AG09309 (cell line): Measurements from ENCODE around the gene THRA.

ENCODE experiments used
- DNase-seq: peaks from one replicate; pipeline ENCODE4 v3.0.0-alpha.2; 2010; ENCODE audit warnings: low read depth
- H3K4me3 ChIP-seq: 2 replicates; pipeline ENCODE4 v1.5.1; 2011; ENCODE audit warnings: mild to moderate bottlenecking, low read depth, low read length, moderate library complexity; ENCODE audit not compliant: control insufficient read depth
- TF ChIP-seq, protein P1 (sequence below): IDR thresholded peaks from 2 replicates; pipeline ENCODE4 v1.5.1; 2011; ENCODE audit warnings: mild to moderate bottlenecking, low read depth, low read length, inconsistent platforms; ENCODE audit not compliant: insufficient read depth, control insufficient read depth; ENCODE audit errors: missing control alignments

Gene THRA

DNA sequence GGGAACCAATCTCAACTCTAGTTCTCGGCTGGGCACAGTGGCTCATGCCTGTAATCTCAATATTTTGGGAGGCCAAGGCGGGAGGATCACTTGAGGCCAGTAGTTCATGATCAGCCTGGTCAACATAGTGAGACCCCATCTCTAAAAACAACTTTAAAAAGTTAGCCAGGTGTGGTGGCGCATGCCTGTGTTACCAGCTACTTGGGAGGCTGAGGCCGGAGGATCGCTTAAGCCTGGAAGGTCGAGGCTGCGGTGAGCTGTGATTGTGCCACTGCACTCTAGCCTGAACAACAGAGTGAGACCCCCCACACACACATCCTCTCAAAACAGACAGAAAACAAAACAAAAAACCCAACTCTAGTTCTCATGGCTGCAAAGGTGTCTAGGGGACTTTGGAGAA is 4.9 kb downstream of the THRA start:
- no peak for DNase-seq
- TF ChIP-seq, protein P1, sequence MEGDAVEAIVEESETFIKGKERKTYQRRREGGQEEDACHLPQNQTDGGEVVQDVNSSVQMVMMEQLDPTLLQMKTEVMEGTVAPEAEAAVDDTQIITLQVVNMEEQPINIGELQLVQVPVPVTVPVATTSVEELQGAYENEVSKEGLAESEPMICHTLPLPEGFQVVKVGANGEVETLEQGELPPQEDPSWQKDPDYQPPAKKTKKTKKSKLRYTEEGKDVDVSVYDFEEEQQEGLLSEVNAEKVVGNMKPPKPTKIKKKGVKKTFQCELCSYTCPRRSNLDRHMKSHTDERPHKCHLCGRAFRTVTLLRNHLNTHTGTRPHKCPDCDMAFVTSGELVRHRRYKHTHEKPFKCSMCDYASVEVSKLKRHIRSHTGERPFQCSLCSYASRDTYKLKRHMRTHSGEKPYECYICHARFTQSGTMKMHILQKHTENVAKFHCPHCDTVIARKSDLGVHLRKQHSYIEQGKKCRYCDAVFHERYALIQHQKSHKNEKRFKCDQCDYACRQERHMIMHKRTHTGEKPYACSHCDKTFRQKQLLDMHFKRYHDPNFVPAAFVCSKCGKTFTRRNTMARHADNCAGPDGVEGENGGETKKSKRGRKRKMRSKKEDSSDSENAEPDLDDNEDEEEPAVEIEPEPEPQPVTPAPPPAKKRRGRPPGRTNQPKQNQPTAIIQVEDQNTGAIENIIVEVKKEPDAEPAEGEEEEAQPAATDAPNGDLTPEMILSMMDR: no peak
- H3K4me3 ChIP-seq: no peak overlapping the region

DNA sequence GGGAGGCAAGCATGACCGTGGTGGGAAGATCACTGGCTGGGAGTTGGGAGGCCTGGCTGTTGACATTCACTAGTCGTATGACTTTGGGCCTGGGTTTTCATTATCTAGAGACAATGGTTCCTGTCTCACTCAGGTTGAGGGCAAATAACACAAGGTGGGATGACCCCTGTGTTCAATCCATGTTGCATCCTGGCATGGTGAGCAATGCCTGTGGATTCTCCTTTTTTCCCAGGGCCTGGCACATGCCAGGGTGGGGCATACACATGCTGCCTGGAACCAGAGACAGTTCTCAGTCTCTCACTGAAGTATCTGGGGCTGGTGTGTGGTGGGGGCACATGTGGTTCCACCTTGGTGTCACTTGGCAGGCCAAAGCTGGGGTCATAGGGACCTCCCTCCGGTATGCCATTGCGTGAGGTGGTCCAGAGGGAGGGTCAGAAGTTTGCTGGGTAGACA is 5.4 kb downstream of the THRA start:
- DNase-seq: no peak
- TF ChIP-seq, protein P1: no peak
- no peak overlapping the region for H3K4me3 ChIP-seq

DNA sequence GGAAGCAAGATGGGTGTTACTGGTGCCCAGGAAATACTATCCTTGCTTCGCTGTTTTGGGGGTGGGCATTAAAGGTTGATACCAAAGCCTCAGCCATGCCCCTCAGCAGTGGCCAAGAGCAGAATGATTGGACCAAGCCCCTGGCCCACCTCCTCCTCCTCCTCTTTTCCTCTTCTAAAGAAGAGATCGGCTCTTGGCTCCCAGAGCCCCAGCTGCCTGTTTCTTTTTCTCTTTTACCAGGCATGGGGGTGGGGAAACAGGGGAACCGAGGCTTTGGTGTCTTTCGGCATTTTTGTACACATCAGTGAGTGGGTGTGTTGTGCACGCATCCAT is 5.8 kb downstream of the THRA start:
- no peak for DNase-seq
- H3K4me3 ChIP-seq: peak overlapping the region; percentile 35
- TF ChIP-seq, protein P1: no peak

GRCh38 chr17:40068917-40069750 is 6.4 kb downstream of the THRA start:
- TF ChIP-seq, protein P1: no peak
- peak; percentile 77 for DNase-seq
- H3K4me3 ChIP-seq: peak overlapping the region; percentile 35

DNA sequence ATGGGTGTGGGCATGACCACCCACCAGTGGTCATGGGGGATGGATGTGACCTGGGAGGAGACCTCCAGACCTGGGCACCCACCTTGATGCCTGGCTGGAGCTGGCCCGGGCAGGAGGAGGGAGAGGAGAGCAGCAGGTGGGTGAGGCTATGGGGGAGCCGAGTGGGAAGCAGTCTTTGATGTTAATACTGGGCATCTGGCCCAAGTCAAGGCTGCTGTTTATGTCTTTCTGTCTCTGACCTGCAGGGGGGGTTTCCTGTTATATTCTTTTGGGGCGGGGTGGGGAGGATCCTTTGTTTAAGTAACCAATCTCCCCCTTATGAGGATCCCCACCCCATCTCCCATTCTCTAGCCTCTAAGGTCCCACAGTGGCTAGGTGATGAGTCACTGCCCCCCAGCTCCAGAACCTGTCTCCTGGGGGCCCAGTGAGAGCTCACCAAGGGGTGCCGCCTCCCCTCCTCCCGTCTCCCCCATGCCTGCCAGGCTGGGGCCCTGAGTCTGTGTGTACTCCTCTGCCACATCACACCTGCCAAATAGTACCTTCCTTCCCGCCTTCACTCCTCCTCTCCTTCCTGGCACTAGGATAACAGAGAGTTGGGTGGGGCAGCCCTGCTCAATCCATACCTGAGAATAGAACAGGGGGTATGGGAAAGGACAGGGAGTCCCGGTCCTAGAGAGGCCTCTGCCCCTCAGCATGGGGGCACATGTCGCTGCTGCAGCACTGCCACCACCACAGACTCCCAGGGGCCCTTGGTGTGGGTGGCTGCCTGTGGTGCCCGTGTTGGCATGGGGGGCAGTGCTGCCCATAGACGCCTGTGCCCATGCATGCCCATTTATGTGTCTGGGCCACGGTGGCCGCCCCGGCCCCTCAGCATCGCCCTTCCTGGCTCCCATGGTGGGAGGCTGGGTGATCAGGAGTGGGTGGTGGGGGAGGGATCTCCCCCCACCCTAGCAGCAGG is 7.3 kb downstream of the THRA start:
- H3K4me3 ChIP-seq: no peak overlapping the region
- no peak for DNase-seq
- TF ChIP-seq, protein P1: peak; percentile 43

DNA sequence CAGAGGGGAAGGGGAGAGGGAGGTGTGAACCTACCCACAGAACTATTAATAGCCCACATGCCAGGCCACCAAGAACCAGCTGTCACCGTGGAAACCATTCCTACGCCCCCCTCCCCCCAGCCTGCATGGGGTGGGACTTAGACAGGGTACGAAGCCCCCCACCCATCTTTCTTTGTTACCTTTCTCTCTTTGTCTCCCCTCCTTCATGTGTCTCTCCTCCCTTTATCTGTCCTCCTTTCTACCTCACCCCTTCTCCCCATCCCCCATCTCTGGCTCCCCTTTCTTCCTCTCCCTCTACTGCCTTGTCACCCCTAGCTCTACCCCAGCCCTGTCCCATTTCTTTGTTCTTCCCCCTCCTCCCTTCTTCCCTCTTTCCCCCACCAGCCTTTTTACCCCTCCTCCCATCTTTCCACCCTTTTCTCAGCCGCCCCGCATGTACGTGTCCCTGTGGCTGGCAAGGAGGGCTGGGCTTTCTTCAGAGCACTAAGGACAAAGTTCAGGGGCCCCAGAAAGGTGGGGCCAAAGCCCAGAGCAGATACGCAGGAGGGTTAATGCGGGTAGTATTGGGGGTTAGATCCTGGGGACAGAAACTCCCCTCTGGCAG is 8.0 kb downstream of the THRA start:
- TF ChIP-seq, protein P1: no peak
- no peak for DNase-seq
- no peak overlapping the region for H3K4me3 ChIP-seq
